Endothelial cell of umbilical vein (primary cell): ENCODE data around the gene CIDEA.

Experiments
- EZH2 ChIP-seq: IDR thresholded peaks from 2 replicates; pipeline ENCODE4 v1.6.1; 2012; ENCODE audit warnings: borderline replicate concordance, low read depth, mild to moderate bottlenecking, moderate library complexity, low read length, inconsistent platforms; ENCODE audit not compliant: severe bottlenecking
- JUN ChIP-seq: IDR thresholded peaks from 2 replicates; pipeline ENCODE4 v1.6.1; 2011; ENCODE audit warnings: borderline replicate concordance, low read depth; ENCODE audit not compliant: insufficient read length, insufficient read depth
- POLR2A ChIP-seq: IDR thresholded peaks from 2 replicates; pipeline ENCODE4 v1.6.1; 2012; ENCODE audit warnings: low read depth, mild to moderate bottlenecking, control low read depth, low read length
- POLR2AphosphoS5 ChIP-seq: IDR thresholded peaks from 2 replicates; pipeline ENCODE4 v1.6.1; 2012; ENCODE audit warnings: low read depth, mild to moderate bottlenecking, control low read depth, low read length, moderate library complexity; ENCODE audit not compliant: insufficient read depth
- TF ChIP-seq, protein P1 (sequence below), 2 donors: IDR thresholded peaks; 1 replicate in 1 of 2; 2 replicates in 1 of 2; pipeline ENCODE4 v1.5.1; 2011; ENCODE audit warnings: low read length in 2 of 2, mild to moderate bottlenecking in 2 of 2, moderate library complexity in 2 of 2, control low read depth in 1 of 2, inconsistent platforms in 1 of 2, low read depth in 1 of 2; ENCODE audit not compliant: insufficient read depth in 1 of 2; ENCODE audit errors: extremely low read depth in 1 of 2
- TF ChIP-seq, protein P2 (sequence below): IDR thresholded peaks from 2 replicates; pipeline ENCODE4 v1.6.1; 2011; ENCODE audit not compliant: insufficient read depth, insufficient read length

DNA sequence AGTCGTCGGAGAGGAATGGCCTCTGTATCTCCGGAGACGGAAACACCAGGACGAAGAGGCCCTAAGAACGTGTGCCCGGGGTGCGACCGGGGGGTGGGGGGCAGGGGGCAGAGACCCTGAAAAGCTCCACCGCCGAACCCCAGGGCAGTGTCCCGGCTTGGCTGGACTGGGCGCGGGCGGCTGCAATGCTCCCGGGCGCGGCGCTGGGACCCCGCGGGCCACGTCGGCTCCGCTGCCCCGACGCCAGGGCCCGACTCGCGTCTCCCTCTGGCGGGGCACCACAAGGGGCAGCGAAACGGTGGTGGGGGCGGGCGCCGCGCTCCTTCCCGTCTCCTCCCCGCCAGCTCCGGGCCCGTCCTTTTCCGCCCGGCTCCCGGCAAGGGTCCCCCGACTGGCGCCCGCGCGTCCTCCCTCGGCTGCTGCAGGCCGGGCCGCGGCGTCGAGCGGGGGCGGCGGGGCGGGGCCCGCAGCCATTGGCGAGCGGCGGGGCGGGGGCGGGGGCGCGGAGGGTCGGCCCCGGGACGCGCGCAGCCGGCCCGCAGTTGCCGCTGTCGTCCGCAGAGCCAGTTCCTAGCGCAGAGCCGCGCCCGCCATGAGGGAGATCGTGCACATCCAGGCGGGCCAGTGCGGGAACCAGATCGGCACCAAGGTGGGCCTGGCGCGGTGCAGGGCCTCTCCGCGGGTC, 53.7 kb downstream of the CIDEA start, which contains the start of gene TUBB6:
- TF ChIP-seq POLR2A (peak; percentile 87), EZH2 (no peak), POLR2AphosphoS5 (peak; percentile 90), JUN (no peak)
- TF ChIP-seq, protein P1, sequence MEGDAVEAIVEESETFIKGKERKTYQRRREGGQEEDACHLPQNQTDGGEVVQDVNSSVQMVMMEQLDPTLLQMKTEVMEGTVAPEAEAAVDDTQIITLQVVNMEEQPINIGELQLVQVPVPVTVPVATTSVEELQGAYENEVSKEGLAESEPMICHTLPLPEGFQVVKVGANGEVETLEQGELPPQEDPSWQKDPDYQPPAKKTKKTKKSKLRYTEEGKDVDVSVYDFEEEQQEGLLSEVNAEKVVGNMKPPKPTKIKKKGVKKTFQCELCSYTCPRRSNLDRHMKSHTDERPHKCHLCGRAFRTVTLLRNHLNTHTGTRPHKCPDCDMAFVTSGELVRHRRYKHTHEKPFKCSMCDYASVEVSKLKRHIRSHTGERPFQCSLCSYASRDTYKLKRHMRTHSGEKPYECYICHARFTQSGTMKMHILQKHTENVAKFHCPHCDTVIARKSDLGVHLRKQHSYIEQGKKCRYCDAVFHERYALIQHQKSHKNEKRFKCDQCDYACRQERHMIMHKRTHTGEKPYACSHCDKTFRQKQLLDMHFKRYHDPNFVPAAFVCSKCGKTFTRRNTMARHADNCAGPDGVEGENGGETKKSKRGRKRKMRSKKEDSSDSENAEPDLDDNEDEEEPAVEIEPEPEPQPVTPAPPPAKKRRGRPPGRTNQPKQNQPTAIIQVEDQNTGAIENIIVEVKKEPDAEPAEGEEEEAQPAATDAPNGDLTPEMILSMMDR (IDR thresholded peaks at IDR 0.05; ENCODE audit: extremely low read depth in 1 of 2, insufficient read depth in 1 of 2, low read depth in 1 of 2, low read length in 2 of 2), result no peak
- TF ChIP-seq, protein P2, sequence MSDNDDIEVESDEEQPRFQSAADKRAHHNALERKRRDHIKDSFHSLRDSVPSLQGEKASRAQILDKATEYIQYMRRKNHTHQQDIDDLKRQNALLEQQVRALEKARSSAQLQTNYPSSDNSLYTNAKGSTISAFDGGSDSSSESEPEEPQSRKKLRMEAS, result no peak
